Measurements from ENCODE around the gene SLC22A2.
"Not testable (repeated sequence)": the region's sequence is repeated elsewhere in the genome, so short reads cannot be mapped to it uniquely, and the experiment has no call there.

SLC22A2 gene

GRCh38 chr6:160239929-160240690, 18.5 kb downstream of the SLC22A2 start:
- no peak for TF ChIP-seq POLR2AphosphoS5 (IDR thresholded peaks at IDR 0.05; ENCODE audit: low read depth, low read length)
- no peak for TF ChIP-seq TAF1 (IDR thresholded peaks at IDR 0.05; ENCODE audit: borderline replicate concordance, low read depth, low read length)
- TF ChIP-seq POLR2A (IDR thresholded peaks at IDR 0.05; ENCODE audit: low read depth, low read length), result no peak
- DNase-seq (ENCODE audit: insufficient read length) (no peak), FAIRE-seq (no peak)

GRCh38 chr6:160238761-160239751, 19.6 kb downstream of the SLC22A2 start:
- TF ChIP-seq POLR2A (IDR thresholded peaks at IDR 0.05; ENCODE audit: low read depth, low read length) (no peak), TAF1 (IDR thresholded peaks at IDR 0.05; ENCODE audit: borderline replicate concordance, low read depth, low read length) (no peak), POLR2AphosphoS5 (IDR thresholded peaks at IDR 0.05; ENCODE audit: low read depth, low read length) (no peak)
- no peak for DNase-seq (ENCODE audit: insufficient read length)
- no peak for FAIRE-seq

GRCh38 chr6:160238278-160238711, 20.3 kb downstream of the SLC22A2 start:
- DNase-seq (ENCODE audit: insufficient read length), result no peak
- TF ChIP-seq POLR2AphosphoS5 (IDR thresholded peaks at IDR 0.05; ENCODE audit: low read depth, low read length) (no peak), TAF1 (IDR thresholded peaks at IDR 0.05; ENCODE audit: borderline replicate concordance, low read depth, low read length) (no peak), POLR2A (IDR thresholded peaks at IDR 0.05; ENCODE audit: low read depth, low read length) (no peak)
- no peak for FAIRE-seq

GRCh38 chr6:160237597-160238275, 20.9 kb downstream of the SLC22A2 start:
- not testable (repeated sequence) for FAIRE-seq; DNase-seq (ENCODE audit: insufficient read length)

GRCh38 chr6:160236235-160236872, 22.3 kb downstream of the SLC22A2 start:
- FAIRE-seq; DNase-seq (ENCODE audit: insufficient read length): not testable (repeated sequence)

GRCh38 chr6:160233950-160234640, 24.5 kb downstream of the SLC22A2 start:
- not testable (repeated sequence) for FAIRE-seq; DNase-seq (ENCODE audit: insufficient read length)

- FAIRE-seq (no peak), DNase-seq (ENCODE audit: insufficient read length) (no peak)
- TF ChIP-seq POLR2A (IDR thresholded peaks at IDR 0.05; ENCODE audit: low read depth, low read length) (no peak), POLR2AphosphoS5 (IDR thresholded peaks at IDR 0.05; ENCODE audit: low read depth, low read length) (no peak), TAF1 (IDR thresholded peaks at IDR 0.05; ENCODE audit: borderline replicate concordance, low read depth, low read length) (no peak)
Measured at GRCh38 chr6:160227769-160228161, 30.9 kb downstream of the SLC22A2 start.

- FAIRE-seq (no peak), DNase-seq (ENCODE audit: insufficient read length) (no peak)
- TF ChIP-seq POLR2AphosphoS5 (IDR thresholded peaks at IDR 0.05; ENCODE audit: low read depth, low read length) (no peak), TAF1 (IDR thresholded peaks at IDR 0.05; ENCODE audit: borderline replicate concordance, low read depth, low read length) (no peak), POLR2A (IDR thresholded peaks at IDR 0.05; ENCODE audit: low read depth, low read length) (no peak)
Measured at GRCh38 chr6:160227038-160227768, 31.4 kb downstream of the SLC22A2 start.

GRCh38 chr6:160226118-160226591, 32.5 kb downstream of the SLC22A2 start:
- no peak for TF ChIP-seq TAF1 (IDR thresholded peaks at IDR 0.05; ENCODE audit: borderline replicate concordance, low read depth, low read length)
- TF ChIP-seq POLR2AphosphoS5 (IDR thresholded peaks at IDR 0.05; ENCODE audit: low read depth, low read length), result no peak
- TF ChIP-seq POLR2A (IDR thresholded peaks at IDR 0.05; ENCODE audit: low read depth, low read length), result no peak
- no peak for FAIRE-seq
- no peak for DNase-seq (ENCODE audit: insufficient read length)

- TF ChIP-seq TAF1 (IDR thresholded peaks at IDR 0.05; ENCODE audit: borderline replicate concordance, low read depth, low read length) (no peak), POLR2AphosphoS5 (IDR thresholded peaks at IDR 0.05; ENCODE audit: low read depth, low read length) (no peak), POLR2A (IDR thresholded peaks at IDR 0.05; ENCODE audit: low read depth, low read length) (no peak)
- FAIRE-seq (no peak), DNase-seq (ENCODE audit: insufficient read length) (no peak)
Measured at GRCh38 chr6:160224639-160225237, 33.9 kb downstream of the SLC22A2 start.

Data from GM12892 (cell line).